ENCODE results near the gene IL16. TPM values are rescaled to one million over a fixed set of nuclear protein-coding genes. Genes with fewer than 3 reads are reported as not detected.

The IL16 gene
- total and polyA plus RNA-seq, 9 of the 15 experiments (the other 6 are each of a cell fraction or from before 2014, with no cell fraction given) = 1.4 to 18.8 (median 10.6) TPM

DNA sequence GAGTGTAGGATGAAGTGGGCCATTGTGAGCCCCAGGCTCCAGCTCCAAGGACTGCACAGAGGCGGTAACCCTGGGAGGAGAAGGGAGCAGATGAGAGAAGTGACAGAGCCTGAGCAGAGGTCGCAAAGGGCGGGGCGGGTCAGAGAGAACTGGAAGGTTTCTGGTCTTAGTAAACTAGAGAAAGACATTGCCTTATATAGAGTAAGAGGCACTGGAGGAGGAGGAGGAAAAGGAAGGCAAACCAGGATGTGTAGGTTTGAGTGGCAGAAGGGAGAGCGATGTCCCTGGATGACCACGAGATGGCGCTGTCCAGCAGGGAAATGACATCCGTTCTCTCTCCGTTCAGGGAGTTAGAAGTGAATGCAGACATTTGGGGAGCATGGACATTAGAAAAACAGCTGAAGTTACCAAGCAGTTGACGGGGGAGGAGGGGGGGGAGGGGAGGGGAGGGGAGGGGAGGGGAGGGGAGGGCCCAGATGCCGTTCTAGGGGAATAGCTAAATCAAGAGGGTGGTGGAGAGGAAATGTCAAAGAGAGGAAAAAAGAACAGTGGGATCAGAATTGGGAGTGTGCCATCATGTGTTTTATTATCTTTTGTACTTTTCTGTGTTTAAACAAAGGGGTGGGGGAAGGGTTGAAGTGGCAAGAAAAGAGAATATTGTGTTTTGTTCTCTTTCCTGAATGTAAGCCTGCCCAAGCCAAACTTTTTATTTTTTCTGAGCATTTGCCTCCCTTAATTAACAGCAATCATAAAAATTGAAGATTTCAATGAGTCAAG, 78.4 kb downstream of the IL16 start (continued):
- TF ChIP-seq CC2D1A (IDR thresholded peaks at IDR 0.05) (0 out of 2 replicates have a peak, but pooled peaks have one; percentile 26), MEIS2 (IDR thresholded peaks at IDR 0.05; ENCODE audit: partially characterized antibody) (peak; percentile 56), PPARD (CRISPR knock-in tag; IDR thresholded peaks at IDR 0.05) (no peak), MIER1 (IDR thresholded peaks at IDR 0.05; ENCODE audit: low read depth) (no peak), POLR3A (IDR thresholded peaks at IDR 0.05; ENCODE audit: borderline replicate concordance, extremely low read depth, insufficient read depth, insufficient read length) (no peak), FOXA3 (CRISPR knock-in tag; conservative IDR thresholded peaks at IDR 0.05 in 1 of 2, IDR thresholded peaks at IDR 0.05 in 1 of 2) (no peak), SAFB2 (IDR thresholded peaks at IDR 0.05; ENCODE audit: borderline replicate concordance, low read depth, low read length, severe bottlenecking) (no peak), SMAD1 (IDR thresholded peaks at IDR 0.05; ENCODE audit: low read depth, low read length, partially characterized antibody) (no peak), ESRRA (IDR thresholded peaks at IDR 0.05; ENCODE audit: borderline replicate concordance, low read depth) (0 out of 2 replicates have a peak, but pooled peaks have one; percentile 12), CREBBP (IDR thresholded peaks at IDR 0.05; ENCODE audit: low read depth, low read length) (no peak), HNRNPLL (IDR thresholded peaks at IDR 0.05; ENCODE audit: low read depth, low read length, poor library complexity, severe bottlenecking) (no peak), RBM22 (IDR thresholded peaks at IDR 0.05; ENCODE audit: low read depth, low read length, poor library complexity, severe bottlenecking) (no peak), TCF7L2 (IDR thresholded peaks at IDR 0.05; ENCODE audit: low read depth, low read length) (no peak), RB1 (IDR thresholded peaks at IDR 0.05; ENCODE audit: low read depth) (peak; percentile 23; the same call in 1 of the 2 replicates), GATAD2B (IDR thresholded peaks at IDR 0.05; ENCODE audit: borderline replicate concordance) (no peak), XRCC4 (IDR thresholded peaks at IDR 0.05; ENCODE audit: extremely low read depth, insufficient read depth, insufficient read length) (no peak)
- TF ChIP-seq, protein P1, sequence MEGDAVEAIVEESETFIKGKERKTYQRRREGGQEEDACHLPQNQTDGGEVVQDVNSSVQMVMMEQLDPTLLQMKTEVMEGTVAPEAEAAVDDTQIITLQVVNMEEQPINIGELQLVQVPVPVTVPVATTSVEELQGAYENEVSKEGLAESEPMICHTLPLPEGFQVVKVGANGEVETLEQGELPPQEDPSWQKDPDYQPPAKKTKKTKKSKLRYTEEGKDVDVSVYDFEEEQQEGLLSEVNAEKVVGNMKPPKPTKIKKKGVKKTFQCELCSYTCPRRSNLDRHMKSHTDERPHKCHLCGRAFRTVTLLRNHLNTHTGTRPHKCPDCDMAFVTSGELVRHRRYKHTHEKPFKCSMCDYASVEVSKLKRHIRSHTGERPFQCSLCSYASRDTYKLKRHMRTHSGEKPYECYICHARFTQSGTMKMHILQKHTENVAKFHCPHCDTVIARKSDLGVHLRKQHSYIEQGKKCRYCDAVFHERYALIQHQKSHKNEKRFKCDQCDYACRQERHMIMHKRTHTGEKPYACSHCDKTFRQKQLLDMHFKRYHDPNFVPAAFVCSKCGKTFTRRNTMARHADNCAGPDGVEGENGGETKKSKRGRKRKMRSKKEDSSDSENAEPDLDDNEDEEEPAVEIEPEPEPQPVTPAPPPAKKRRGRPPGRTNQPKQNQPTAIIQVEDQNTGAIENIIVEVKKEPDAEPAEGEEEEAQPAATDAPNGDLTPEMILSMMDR (IDR thresholded peaks at IDR 0.05 in 2 of 3, conservative IDR thresholded peaks at IDR 0.05 in 1 of 3; ENCODE audit: insufficient read depth in 2 of 3, low read depth in 1 of 3, low read length in 3 of 3) = peak; percentile 84 to 94 (median 87)
- TF ChIP-seq, protein P2, sequence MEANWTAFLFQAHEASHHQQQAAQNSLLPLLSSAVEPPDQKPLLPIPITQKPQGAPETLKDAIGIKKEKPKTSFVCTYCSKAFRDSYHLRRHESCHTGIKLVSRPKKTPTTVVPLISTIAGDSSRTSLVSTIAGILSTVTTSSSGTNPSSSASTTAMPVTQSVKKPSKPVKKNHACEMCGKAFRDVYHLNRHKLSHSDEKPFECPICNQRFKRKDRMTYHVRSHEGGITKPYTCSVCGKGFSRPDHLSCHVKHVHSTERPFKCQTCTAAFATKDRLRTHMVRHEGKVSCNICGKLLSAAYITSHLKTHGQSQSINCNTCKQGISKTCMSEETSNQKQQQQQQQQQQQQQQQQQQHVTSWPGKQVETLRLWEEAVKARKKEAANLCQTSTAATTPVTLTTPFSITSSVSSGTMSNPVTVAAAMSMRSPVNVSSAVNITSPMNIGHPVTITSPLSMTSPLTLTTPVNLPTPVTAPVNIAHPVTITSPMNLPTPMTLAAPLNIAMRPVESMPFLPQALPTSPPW (CRISPR knock-in tag; IDR thresholded peaks at IDR 0.05) = peak; percentile 45
- TF ChIP-seq, protein P3, sequence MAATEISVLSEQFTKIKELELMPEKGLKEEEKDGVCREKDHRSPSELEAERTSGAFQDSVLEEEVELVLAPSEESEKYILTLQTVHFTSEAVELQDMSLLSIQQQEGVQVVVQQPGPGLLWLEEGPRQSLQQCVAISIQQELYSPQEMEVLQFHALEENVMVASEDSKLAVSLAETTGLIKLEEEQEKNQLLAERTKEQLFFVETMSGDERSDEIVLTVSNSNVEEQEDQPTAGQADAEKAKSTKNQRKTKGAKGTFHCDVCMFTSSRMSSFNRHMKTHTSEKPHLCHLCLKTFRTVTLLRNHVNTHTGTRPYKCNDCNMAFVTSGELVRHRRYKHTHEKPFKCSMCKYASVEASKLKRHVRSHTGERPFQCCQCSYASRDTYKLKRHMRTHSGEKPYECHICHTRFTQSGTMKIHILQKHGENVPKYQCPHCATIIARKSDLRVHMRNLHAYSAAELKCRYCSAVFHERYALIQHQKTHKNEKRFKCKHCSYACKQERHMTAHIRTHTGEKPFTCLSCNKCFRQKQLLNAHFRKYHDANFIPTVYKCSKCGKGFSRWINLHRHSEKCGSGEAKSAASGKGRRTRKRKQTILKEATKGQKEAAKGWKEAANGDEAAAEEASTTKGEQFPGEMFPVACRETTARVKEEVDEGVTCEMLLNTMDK (IDR thresholded peaks at IDR 0.05; ENCODE audit: borderline replicate concordance, insufficient read depth, low read depth, low read length, poor library complexity, severe bottlenecking) = peak; percentile 5
- TF ChIP-seq, protein P4, sequence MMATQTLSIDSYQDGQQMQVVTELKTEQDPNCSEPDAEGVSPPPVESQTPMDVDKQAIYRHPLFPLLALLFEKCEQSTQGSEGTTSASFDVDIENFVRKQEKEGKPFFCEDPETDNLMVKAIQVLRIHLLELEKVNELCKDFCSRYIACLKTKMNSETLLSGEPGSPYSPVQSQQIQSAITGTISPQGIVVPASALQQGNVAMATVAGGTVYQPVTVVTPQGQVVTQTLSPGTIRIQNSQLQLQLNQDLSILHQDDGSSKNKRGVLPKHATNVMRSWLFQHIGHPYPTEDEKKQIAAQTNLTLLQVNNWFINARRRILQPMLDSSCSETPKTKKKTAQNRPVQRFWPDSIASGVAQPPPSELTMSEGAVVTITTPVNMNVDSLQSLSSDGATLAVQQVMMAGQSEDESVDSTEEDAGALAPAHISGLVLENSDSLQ (IDR thresholded peaks at IDR 0.05) = peak; percentile 92
